IMR-90 (cell line): ENCODE data around the gene ARNT2. TPM values are rescaled to one million over a fixed set of nuclear protein-coding genes. Genes with fewer than 3 reads are reported as not detected.
"Not testable (repeated sequence)": the region's sequence is repeated elsewhere in the genome, so short reads cannot be mapped to it uniquely, and the experiment has no call there.

Experiments used
- ATAC-seq: fragments of 200-7000 bp; cut with Tn5 transposase; 2 replicates; pipeline ENCODE4 v1.9.1; 2020; ENCODE audit warnings: low read depth, mild to moderate bottlenecking, moderate library complexity
- BruUV-seq: library from RNA; stranded (reverse); fragments of 400-500 nt; replicated peaks from 2 replicates; lab custom pipeline; 2021; lab: Mats Ljungman, UMichigan
- CTCF ChIA-PET: fragments of 300-600 bp; formaldehyde crosslinking; extraction: SDS; loops from one replicate; lab custom pipeline; 2021; ENCODE audit warnings: antibody characterized with exemption; lab: Yijun Ruan, JAX
- POLR2A ChIA-PET: fragments of 300-600 bp; sonication (Branson Sonifier 250); formaldehyde crosslinking; loops from one replicate; lab custom pipeline; 2022; ENCODE audit warnings: antibody characterized with exemption; ENCODE audit not compliant: unreplicated experiment; lab: Charles Lee
- DNase-seq: peaks from one replicate; pipeline ENCODE4 v3.0.0; 2013
- H2AFZ ChIP-seq: replicated peaks from 2 replicates; pipeline ENCODE3; 2013; ENCODE audit warnings: low read length, mild to moderate bottlenecking; ENCODE audit not compliant: poor library complexity
- H2AK5ac ChIP-seq: 2 replicates; pipeline ENCODE4 v1.6.1; 2013; ENCODE audit warnings: low read depth, low read length, inconsistent platforms
- H2AK9ac ChIP-seq: replicated peaks from 2 replicates; pipeline ENCODE3; 2013; ENCODE audit warnings: mild to moderate bottlenecking, low read depth, low read length, moderate library complexity; ENCODE audit not compliant: poor library complexity
- H2BK120ac ChIP-seq: 2 replicates; pipeline ENCODE4 v1.6.1; 2013; ENCODE audit warnings: low read depth, low read length, inconsistent platforms
- H2BK15ac ChIP-seq: 3 replicates; pipeline ENCODE4 v1.6.1; 2013; ENCODE audit warnings: low read depth, low read length, inconsistent platforms
- H2BK20ac ChIP-seq: 2 replicates; pipeline ENCODE4 v1.6.1; 2013; ENCODE audit warnings: low read depth, mild to moderate bottlenecking, inconsistent platforms, low read length, moderate library complexity
- H2BK5ac ChIP-seq: 2 replicates; pipeline ENCODE4 v1.6.1; 2013; ENCODE audit warnings: mild to moderate bottlenecking, low read depth, low read length, inconsistent platforms; ENCODE audit not compliant: poor library complexity, severe bottlenecking
- H3K14ac ChIP-seq: replicated peaks from 2 replicates; pipeline ENCODE4 v1.6.1; 2013; ENCODE audit warnings: low read depth, low read length, inconsistent platforms
- H3K18ac ChIP-seq: 2 replicates; pipeline ENCODE4 v1.6.1; 2013; ENCODE audit warnings: low read depth, low read length, control low read depth
- H3K23ac ChIP-seq: 2 replicates; pipeline ENCODE4 v1.6.1; 2013; ENCODE audit warnings: low read depth, low read length, inconsistent platforms
- H3K27ac ChIP-seq: 2 replicates; pipeline ENCODE4 v1.5.1; 2013; ENCODE audit warnings: mild to moderate bottlenecking, control low read depth, low read length; ENCODE audit not compliant: insufficient read depth
- H3K27me3 ChIP-seq: 2 replicates; pipeline ENCODE4 v1.6.1; 2013; ENCODE audit warnings: low read length; ENCODE audit not compliant: control insufficient read depth, insufficient read depth
- H3K36me3 ChIP-seq: 2 replicates; pipeline ENCODE4 v1.6.1; 2013; ENCODE audit warnings: low read length, mixed read lengths; ENCODE audit not compliant: control insufficient read depth, insufficient read depth
- H3K4ac ChIP-seq: 2 replicates; pipeline ENCODE4 v1.6.1; 2013; ENCODE audit warnings: low read depth, low read length, inconsistent platforms
- H3K4me1 ChIP-seq: 2 replicates; pipeline ENCODE4 v1.6.1; 2013; ENCODE audit warnings: low read length, mixed read lengths; ENCODE audit not compliant: control insufficient read depth, insufficient read depth
- H3K4me2 ChIP-seq: 2 replicates; pipeline ENCODE4 v1.6.1; 2013; ENCODE audit warnings: low read depth, mild to moderate bottlenecking, control low read depth, low read length, moderate library complexity
- H3K4me3 ChIP-seq: 2 replicates; pipeline ENCODE4 v1.5.1; 2013; ENCODE audit warnings: low read depth, mild to moderate bottlenecking, control low read depth, low read length, moderate library complexity; ENCODE audit not compliant: insufficient read depth
- H3K56ac ChIP-seq: 2 replicates; pipeline ENCODE4 v1.6.1; 2013; ENCODE audit warnings: low read length, inconsistent platforms; ENCODE audit not compliant: insufficient read depth; ENCODE audit errors: extremely low read depth
- H3K79me1 ChIP-seq, 2 experiments: 2 replicates each; pipeline ENCODE4 v1.6.1; 2013; ENCODE audit warnings: low read length in 2 of 2, inconsistent platforms in 1 of 2, low read depth in 1 of 2
- H3K9ac ChIP-seq: 2 replicates; pipeline ENCODE4 v1.6.1; 2013; ENCODE audit warnings: low read depth, low read length, control low read depth
- H3K9me1 ChIP-seq: 2 replicates; pipeline ENCODE4 v1.6.1; 2013; ENCODE audit warnings: low read length, inconsistent platforms; ENCODE audit not compliant: insufficient read depth
- H3K9me3 ChIP-seq: 2 replicates; pipeline ENCODE4 v1.6.1; 2013; ENCODE audit warnings: low read length; ENCODE audit not compliant: control insufficient read depth, insufficient read depth
- H4K20me1 ChIP-seq: 2 replicates; pipeline ENCODE4 v1.6.1; 2013; ENCODE audit warnings: low read length, inconsistent platforms; ENCODE audit not compliant: insufficient read depth
- H4K5ac ChIP-seq: 2 replicates; pipeline ENCODE4 v1.6.1; 2013; ENCODE audit warnings: mild to moderate bottlenecking, low read depth, low read length, control low read depth
- H4K8ac ChIP-seq, 2 experiments: 2 replicates each; pipeline ENCODE4 v1.6.1; 2013; ENCODE audit warnings: low read depth in 2 of 2, low read length in 2 of 2, control low read depth in 1 of 2, inconsistent platforms in 1 of 2
- H4K91ac ChIP-seq: 2 replicates; pipeline ENCODE4 v1.6.1; 2013; ENCODE audit warnings: low read depth, low read length, inconsistent platforms; ENCODE audit not compliant: insufficient read depth
- CHD1 ChIP-seq: IDR thresholded peaks from 2 replicates; pipeline ENCODE4 v1.6.1; 2012; ENCODE audit warnings: low read depth, low read length, improper control_type of control experiment
- FOS ChIP-seq: fragments of 150-350 bp; IDR thresholded peaks from 2 replicates; pipeline ENCODE4 v1.6.1; 2016; ENCODE audit warnings: low read depth, low read length
- MAZ ChIP-seq: IDR thresholded peaks from 2 replicates; pipeline ENCODE4 v1.6.1; 2012; ENCODE audit warnings: low read depth, mild to moderate bottlenecking, low read length, improper control_type of control experiment, moderate library complexity, borderline replicate concordance
- MXI1 ChIP-seq: IDR thresholded peaks from 2 replicates; pipeline ENCODE4 v1.6.1; 2012; ENCODE audit warnings: low read depth, mild to moderate bottlenecking, low read length, moderate library complexity, borderline replicate concordance
- RAD21 ChIP-seq: IDR thresholded peaks from 2 replicates; pipeline ENCODE4 v1.6.1; 2012; ENCODE audit warnings: low read length, improper control_type of control experiment
- RCOR1 ChIP-seq: IDR thresholded peaks from 2 replicates; pipeline ENCODE4 v1.6.1; 2012; ENCODE audit warnings: mild to moderate bottlenecking, low read length, improper control_type of control experiment; ENCODE audit not compliant: insufficient replicate concordance
- SMC3 ChIP-seq: fragments of 150-350 bp; IDR thresholded peaks from 2 replicates; pipeline ENCODE4 v1.6.1; 2016; ENCODE audit warnings: low read depth, mild to moderate bottlenecking, antibody characterized with exemption, low read length, moderate library complexity
- WGBS, 2 experiments: methylation state at CpG; one replicate each; pipeline versions ENCODE4 v1.1.5 to v1.1.7; 2013; ENCODE audit warnings: missing lambda C conversion rate in 2 of 2; ENCODE audit not compliant: insufficient read length in 1 of 2; ENCODE audit errors: extremely low coverage in 2 of 2; 5-methylcytosine and 5-hydroxymethylcytosine counted together
- dilution Hi-C: fragments of 300-500 bp; cut with HindIII; formaldehyde crosslinking; loops from one replicate; pipeline ENCODE4 v1.14.3; 2018; ENCODE audit warnings: low sequenced_read_pairs; ENCODE audit not compliant: unreplicated experiment
- in situ Hi-C: fragments of 300-500 bp; cut with MboI; formaldehyde crosslinking; loops from 3 replicates; pipeline ENCODE4 v1.14.3; 2019; ENCODE audit warnings: low sequenced_read_pairs, inconsistent platforms, mixed read lengths
- intact Hi-C: fragments of 100-400 bp; cut with micrococcal nuclease; formaldehyde crosslinking; loops from 2 replicates; pipeline ENCODE4 v1.10.0; 2022
- polyA plus RNA-seq, 3 experiments: library from polyadenylated mRNA; depleted of rRNA; stranded (reverse); fragments of >200 nt; gene quantifications; 2 replicates each; pipeline ENCODE4 v1.2.3, GENCODE V29; 2012; ENCODE audit warnings: low replicate concordance in 1 of 3
- total RNA-seq: library from RNA; depleted of rRNA; stranded (reverse); fragments of >200 nt; gene quantifications from 2 replicates; pipeline ENCODE4 v1.2.3, GENCODE V29; 2012

The ARNT2 gene
- total and polyA plus RNA-seq, 2 of the 4 experiments (the other 2 are of a cell fraction) = 18.2 to 19.0 TPM

DNA sequence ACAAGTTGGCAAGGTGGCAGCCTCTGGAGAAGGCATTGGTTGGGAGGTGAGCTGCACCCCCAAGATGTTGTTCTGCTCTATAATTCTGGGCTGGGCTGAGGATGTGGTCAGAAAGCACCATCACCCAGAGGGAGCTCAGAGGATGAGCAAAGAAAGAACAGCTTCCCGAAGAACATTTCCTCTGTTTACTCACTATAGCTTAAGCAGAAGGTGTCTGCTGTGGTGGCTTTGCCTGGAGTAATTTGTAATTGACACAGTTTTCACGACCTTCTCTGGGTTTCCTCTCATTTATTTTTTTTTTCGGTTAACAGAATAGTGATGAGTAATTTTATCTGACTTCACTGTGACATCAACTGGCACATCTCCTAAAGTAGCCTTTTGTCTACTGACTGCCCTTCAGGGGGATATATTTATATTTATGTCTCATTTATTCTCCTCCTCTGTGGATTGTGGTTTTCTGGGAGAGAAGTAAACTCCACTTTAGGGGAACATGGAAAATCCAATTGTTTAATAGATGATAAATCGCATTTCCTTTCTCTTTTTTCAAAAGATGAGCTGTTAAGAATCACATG lies 241.4 kb downstream of the ARNT2 start:
- Histone ChIP-seq H3K9me3 (peaks cover 6% of the 10 kb centered on the region), H3K4me1 (peaks cover 3% of the 10 kb centered on the region; the same call in 1 of the 2 replicates), H2AFZ (no peak overlapping the region), H2AK5ac (no peak overlapping the region; the same call in 1 of the 2 replicates), H3K4ac (0 out of 2 replicates have a peak overlapping the region, but pooled peaks have one; percentile 25), H3K9me1 (no peaks in the 10 kb centered on the region), H2BK120ac (no peak overlapping the region), H4K8ac (no peak overlapping the region), H3K23ac (no peak overlapping the region), H3K18ac (no peak overlapping the region), H4K20me1 (no peaks in the 10 kb centered on the region), H3K27ac (no peak overlapping the region), H3K56ac (no peak overlapping the region), H3K14ac (0 out of 2 replicates have a peak overlapping the region, but pooled peaks have one; percentile 57), H3K27me3 (no peaks in the 10 kb centered on the region), H2BK5ac (no peak overlapping the region), H4K5ac (no peak overlapping the region), H2BK15ac (no peak overlapping the region), H3K79me1 (no peaks in the 10 kb centered on the region), H3K4me3 (no peak overlapping the region), H4K91ac (no peak overlapping the region; the same call in 1 of the 2 replicates), H3K4me2 (no peak overlapping the region), H2AK9ac (no peak overlapping the region), H3K36me3 (no peaks in the 10 kb centered on the region), H2BK20ac (no peak overlapping the region), H3K9ac (no peak overlapping the region)
- in situ Hi-C loops (no loop called here), intact Hi-C loops (no loop called here), dilution Hi-C loops (no loop called here)
- ChIA-PET CTCF (interaction anchor here (0.6 to 0.9 kb wide), 2 partner anchors 13 to 15 kb away, joined by 3 to 4 read pairs; no protein-coding TSS in a partner anchor), POLR2A (no interaction called here)
- WGBS, 2 experiments = no CpG with 5 or more reads among the region's 4 CpGs
- no peak for TF ChIP-seq RAD21
- TF ChIP-seq MXI1 = no peak
- TF ChIP-seq CHD1 = no peak
- TF ChIP-seq RCOR1 = no peak
- no peak for TF ChIP-seq SMC3
- TF ChIP-seq FOS = no peak
- TF ChIP-seq MAZ = no peak
- no TSS peak for BruUV-seq
- DNase-seq = peak; percentile 46
- ATAC-seq = peak; percentile 32; the same call in 1 of the 2 replicates

- dilution Hi-C loops, H2BK15ac ChIP-seq, H2BK120ac ChIP-seq, H4K5ac ChIP-seq, H4K91ac ChIP-seq, H3K36me3 ChIP-seq, H3K4me2 ChIP-seq, H4K20me1 ChIP-seq, H3K18ac ChIP-seq, ATAC-seq, H3K9ac ChIP-seq, H2AFZ ChIP-seq, H2AK5ac ChIP-seq, H3K56ac ChIP-seq, H3K4me3 ChIP-seq, H3K23ac ChIP-seq, H3K79me1 ChIP-seq, DNase-seq, H2BK5ac ChIP-seq, H2AK9ac ChIP-seq, intact Hi-C loops, POLR2A ChIA-PET, BruUV-seq, H3K14ac ChIP-seq, H3K27me3 ChIP-seq, in situ Hi-C loops, H3K27ac ChIP-seq, H4K8ac ChIP-seq, H3K4ac ChIP-seq, H2BK20ac ChIP-seq, H3K9me1 ChIP-seq, CTCF ChIA-PET, H3K4me1 ChIP-seq: not testable (repeated sequence)
- peaks cover 13% of the 10 kb centered on the region for H3K9me3 ChIP-seq
- 98% methylated on average over 12 of the region's 30 CpGs; no CpG with 5 or more reads in 1 of the 2 experiments for WGBS, 2 experiments
Observed at GRCh38 chr15:80647424-80647823, 243.2 kb downstream of the ARNT2 start.
